GM21576 (cell line): ENCODE data around the gene DUOXA2.
A peak's percentile ranks its signal among the peaks of the same experiment; 100 is the strongest.

Source experiments
- ATAC-seq: cut with Tn5 transposase; IDR thresholded peaks from one replicate; pipeline ENCODE4 v1.9.1; 2021; ENCODE audit warnings: mild to moderate bottlenecking, moderate library complexity; ENCODE audit not compliant: unreplicated experiment

Gene DUOXA2

DNA sequence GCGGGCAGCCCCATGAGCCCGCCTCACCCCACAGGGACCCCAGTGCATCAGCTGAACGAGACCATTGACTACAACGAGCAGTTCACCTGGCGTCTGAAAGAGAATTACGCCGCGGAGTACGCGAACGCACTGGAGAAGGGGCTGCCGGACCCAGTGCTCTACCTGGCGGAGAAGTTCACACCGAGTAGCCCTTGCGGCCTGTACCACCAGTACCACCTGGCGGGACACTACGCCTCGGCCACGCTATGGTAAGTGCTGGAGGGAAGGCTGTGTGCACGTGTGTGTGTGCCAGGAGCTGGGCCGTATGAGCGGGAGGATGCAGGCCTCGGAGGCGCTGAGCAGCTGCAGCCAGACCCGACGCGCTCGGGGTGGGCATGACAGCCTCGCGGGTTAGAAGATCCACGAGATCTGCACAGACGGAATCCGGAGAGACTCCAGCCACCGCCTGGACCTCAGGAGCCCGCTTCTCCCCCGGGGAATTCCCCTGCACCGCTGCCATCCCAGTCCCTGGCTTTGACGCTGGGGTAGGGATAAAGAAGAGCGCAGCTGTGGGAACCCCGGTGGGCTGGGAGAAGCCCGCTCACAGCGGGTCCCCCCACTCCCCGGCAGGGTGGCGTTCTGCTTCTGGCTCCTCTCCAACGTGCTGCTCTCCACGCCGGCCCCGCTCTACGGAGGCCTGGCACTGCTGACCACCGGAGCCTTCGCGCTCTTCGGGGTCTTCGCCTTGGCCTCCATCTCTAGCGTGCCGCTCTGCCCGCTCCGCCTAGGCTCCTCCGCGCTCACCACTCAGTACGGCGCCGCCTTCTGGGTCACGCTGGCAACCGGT is 2.6 kb downstream of the DUOXA2 start:
- ATAC-seq: no peak

DNA sequence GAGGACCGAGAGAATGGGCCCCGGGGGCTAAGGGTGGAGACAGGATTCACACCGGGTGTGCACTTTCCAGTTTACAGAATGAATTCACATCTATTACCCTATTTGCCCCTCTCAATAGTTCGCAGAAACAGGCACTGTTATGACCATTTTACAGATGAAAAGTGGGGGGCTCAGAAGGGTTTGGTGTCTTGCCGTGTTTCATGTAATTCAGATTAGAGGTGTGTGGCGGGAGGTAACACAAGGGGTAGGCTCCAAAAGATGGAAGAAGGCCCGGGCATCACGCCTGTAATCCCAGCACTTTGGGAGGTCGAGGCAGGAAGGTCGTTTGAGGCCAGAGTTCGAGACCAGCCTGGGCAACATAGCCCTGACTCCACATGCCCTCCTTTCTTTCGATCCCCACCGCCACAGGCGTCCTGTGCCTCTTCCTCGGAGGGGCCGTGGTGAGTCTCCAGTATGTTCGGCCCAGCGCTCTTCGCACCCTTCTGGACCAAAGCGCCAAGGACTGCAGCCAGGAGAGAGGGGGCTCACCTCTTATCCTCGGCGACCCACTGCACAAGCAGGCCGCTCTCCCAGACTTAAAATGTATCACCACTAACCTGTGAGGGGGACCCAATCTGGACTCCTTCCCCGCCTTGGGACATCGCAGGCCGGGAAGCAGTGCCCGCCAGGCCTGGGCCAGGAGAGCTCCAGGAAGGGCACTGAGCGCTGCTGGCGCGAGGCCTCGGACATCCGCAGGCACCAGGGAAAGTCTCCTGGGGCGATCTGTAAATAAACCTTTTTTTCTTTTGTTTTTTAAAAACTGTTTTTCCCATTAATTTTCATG is 3.4 kb downstream of the DUOXA2 start:
- ATAC-seq: peak; percentile 9

DNA sequence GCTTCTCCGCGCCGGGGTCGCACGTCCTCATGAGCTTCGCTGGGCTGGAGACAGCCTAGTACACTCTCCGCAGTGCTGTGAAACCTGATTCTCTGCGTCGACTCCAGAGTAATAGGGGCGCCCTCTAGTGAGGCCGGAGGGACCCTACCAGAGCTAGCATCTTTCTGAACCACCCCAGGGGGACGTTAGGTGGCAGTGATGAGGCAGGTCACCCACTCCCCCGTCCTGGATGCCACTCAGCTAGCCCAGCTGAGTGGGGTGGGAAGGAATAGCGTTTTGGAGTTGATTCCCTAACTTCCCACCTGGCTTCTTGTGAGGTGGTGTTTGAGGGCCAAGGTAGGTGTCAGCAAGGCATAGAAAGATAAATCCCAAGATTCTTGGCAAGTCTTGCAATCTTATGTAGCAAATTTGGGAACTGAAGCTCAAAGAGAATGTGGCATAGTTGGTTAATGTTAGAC is 4.0 kb downstream of the DUOXA2 start:
- ATAC-seq: peak; percentile 93

DNA sequence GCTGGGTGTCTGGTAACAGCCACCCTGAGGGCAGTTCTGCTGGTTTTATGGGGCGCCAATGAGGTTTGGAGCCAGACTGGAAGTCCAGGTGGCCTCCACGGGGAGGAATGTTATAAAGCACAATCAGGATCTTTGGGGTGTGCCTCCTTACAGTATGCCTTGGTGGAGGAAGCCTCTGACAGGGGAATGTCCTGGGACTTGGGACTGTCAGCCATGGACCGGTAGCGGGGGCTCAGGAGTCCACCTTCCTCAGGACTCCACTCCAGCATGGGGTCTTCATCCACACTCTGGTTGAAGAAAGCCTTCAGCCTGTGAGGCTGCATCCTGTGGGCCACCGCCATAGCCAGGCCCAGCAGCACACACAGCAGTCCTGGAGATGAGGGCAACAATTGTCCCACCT is 4.9 kb downstream of the DUOXA2 start:
- ATAC-seq: no peak

DNA sequence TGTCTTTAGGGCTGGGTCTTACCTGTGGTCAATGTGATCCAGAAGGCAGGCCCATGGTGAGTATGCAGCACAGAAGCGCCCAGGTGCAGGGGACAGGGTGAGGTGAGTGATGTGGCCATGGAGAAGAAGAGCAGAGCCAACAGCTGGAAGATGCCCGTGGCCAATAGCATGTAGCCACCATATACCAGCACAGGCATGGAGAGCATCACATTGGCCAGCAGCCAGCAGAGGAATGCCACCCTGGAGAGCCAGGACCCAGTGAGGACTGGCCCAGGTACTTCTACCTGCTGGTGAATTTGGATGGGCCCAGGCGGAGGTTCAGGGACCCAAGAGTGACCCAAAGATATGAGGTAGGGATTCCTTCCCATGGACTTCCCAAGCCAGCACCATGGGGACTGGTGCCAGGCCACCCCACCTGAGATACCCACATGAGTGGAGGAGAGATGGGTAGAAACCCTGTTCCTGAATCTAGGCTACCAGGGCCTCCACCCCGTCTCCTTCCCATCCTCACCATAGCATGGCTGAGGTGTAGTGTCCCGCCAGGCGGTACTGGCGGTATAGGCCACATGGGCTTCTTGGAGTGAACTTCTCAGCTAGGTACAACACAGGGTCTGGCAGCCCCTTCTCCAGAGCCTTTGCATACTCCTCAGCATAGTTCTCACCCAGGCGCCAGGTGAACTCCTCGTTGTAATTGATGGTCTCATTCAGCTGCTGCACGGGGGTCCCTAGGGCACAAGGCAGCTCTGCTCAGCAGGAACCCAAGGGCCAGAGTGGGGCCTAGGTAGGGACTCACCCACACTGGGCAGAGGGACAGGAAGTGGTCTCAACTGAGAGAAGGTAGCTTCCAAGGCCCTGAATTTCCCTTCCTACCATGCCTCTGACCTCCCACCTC is 6.2 kb downstream of the DUOXA2 start:
- no peak for ATAC-seq

DNA sequence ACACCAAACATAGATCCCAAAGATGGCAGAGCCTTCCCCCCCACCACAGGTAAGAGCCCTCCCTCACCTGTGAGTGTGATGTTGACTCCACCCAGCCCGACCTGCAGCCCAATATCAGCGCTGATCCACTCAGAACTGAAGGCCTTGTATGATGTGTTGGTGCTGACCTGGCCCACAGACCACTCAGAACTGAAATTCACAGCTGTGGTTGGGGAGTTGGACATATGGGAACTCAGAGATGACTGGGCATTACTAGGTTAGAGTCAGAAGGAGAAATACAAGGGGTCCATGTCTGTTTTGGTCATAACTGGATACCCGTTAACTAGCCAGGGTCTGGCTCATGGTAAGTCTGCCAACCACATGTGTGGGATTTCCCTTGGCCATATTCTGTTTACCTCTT is 6.9 kb downstream of the DUOXA2 start:
- ATAC-seq: no peak

DNA sequence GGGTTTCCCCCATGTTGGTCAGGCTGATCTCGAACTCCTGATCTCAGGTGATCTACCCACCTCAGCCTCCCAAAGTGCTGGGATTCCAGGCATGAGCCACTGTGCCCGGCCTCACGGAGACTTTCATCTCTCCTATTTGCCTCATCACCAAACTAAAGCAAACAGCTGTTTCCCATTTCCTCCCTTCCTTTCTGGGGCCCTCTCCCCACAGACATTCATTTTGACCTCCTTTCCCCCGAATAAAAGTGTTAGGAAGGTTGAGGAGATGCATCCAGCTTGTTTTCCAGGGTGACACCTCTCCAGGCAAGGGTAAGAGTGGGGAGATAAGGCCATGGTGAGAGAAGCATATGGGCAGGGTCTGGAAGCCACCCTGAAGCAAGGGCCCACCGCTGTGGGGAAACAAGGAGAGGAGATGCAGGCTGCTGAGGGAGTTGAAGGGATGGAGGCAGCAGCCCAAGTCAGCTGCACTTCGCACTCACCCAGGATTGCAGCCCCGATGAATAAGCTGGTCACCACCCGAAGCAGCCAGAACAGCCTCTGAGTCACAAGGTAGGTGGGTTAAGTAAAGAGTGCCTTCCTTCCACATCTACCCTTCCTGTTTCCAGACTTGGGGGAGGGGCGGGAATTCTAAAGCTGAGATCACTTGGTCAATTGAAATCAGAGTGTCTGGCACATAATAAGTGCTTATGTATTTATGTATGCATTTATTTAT is 7.7 kb downstream of the DUOXA2 start:
- no peak for ATAC-seq

DNA sequence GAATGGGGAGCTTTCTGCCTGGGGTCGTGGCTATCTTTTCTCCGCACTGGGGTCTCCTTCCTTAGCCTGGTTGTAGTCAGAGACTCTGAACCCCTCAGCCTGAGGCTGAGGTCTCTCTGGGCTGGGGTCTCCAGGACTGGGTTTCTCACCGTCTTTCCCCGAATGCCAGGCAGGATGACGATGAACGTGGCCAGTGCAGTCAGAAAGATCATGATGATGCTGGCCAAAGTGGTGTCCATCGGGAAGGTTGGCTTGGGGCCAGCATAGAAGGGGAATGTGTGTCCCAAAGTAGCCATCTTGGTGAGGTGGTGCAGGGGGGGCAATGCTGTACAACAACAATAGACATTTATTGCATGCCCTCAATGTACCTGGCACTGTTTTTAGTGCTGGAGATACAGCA is 8.6 kb downstream of the DUOXA2 start:
- ATAC-seq: no peak

DNA sequence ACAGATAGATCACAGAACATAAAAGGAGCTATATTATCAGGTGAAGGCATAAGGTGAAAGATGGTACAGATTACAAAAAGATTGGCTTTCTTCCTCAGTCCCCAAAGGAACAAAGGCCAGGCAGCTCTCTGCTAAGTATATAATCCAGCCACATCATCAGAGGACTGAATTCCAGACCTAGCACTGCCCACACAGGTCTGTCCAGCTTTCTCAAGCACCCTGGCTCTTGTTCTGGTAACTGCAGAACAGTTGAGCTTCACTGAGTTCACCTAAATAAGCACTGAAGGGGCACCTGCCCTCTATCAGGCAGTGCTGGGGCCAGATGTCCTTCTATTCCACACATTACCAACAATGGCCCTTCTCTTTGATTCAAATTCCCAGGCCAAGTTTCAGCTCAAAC is 9.3 kb downstream of the DUOXA2 start:
- ATAC-seq: no peak

DNA sequence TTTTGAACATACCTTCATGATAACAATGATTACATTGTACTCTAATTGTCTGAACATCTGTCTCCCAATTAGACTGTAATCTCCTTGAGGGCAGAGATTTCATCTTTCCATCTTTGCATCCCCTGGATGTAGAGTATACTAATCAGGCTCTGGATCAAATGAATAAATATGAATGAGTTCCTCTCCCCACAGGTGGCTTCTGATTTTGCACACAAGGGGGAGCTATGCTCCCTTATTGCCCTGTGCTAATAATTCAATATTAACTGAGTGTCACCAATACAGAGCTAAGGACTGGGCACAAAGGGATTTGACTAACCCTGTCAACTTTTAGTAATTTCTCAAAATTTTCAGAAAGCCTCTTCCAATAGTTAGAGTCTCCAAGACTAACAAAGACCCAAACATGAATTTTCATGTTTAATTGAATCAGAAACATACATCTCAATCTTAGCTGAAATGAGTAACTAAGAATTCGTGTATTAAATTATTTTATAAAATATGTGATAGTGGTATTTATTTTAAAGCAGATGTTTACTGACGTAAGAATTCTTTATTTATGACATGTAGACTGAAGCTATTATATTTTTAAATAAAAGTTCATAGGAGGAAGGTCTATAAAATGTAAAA is 12.5 kb downstream of the DUOXA2 start:
- no peak for ATAC-seq

DNA sequence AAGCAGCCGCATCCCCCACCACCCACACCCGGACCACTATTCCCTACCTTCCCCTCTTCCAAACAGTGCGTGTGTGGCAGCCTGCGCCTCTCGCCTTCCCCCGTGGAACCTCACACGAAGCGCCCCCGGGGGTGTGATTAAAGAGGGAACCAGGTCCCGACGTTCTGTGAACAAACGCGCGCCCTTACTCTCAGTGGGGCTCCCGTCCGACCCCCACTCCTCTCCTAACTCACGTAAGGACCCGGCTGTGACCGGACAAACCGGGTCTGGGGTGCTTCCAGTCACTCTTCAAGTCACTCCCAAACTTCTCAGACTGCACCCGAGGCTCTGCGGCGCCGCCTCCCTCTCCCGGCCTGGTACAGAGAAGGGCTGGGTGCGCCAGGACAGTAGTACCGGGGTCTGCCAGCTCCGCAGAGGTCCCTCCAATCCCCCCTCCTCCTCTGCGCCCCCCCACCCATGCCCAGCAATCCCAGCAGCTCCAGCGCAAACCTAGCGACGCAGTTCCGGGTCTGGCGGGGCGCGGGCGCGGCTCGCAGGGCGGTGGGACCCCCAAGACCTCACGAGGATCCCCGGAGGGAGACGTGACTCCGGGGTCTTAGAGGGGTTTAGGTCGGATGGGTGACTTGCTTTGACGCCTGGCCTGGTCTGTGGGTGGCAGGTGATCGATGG is 15.0 kb downstream of the DUOXA2 start:
- ATAC-seq: no peak

DNA sequence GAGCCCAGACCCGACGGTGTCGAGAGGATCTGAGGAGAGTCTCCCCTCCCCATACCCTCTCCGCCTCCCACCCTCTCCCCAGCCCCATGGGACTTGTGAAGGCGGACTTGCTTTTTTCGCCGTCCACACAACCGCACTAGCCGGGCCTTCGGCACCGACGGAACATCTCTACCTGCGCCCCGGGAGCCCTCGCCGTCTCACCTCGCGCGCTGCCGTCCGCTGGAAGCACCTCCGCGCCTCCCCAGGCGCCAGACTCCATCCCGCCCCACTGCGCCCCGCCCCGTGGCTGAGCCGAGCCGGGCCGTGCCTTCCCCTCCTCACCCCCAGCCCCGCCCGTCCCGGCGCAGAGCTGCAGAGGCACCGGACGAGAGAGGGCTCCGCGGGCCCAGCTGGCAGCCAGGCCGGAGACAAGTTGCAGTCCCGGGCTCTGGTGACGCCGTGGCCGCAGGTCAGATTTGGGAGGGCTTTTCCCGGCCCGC is 15.6 kb downstream of the DUOXA2 start, which contains the start of the genes DUOX1 and DUOXA1:
DUOX1 (plus strand) TSS at position 344 of the 479 bp plus-strand sequence. CDS start 1,973 bp downstream, outside the sequence.
DUOXA1 (minus strand) TSS at position 229 of the 479 bp plus-strand sequence. CDS start 6,865 bp downstream, outside the sequence.
- ATAC-seq: no peak

DNA sequence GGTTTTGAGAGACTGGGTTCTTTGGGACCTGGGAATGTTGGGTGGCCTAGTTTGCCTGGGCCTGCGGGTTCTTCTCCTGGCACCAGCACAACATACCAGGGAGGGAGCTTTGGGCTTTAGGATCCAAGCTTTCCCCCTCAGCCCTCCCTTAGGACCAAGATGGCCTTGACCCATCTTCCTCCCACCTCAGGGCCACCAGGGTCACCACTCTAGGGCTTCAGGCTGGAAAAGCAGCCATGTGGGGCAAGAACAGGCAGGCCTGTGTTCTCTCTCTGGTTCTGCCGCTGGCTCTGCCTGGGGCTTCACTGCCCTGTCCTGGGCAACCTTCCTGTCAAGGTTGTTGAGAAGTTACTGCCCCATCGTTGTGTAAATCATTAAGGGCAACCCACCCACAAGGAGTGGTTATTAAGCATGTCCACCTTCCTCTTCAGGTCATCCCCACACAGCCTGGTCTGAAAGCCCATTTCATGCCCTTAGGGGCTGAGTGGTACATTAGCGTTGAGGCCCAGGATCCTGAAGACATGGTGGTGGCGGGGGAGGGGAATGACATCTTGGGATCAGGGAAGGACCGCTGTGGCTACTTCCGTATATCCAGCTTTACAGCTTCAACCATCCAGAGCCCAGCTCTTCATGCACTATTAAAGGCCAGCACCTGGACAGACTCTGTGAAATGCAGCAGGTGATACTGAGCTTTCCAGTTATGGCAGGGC is 16.3 kb downstream of the DUOXA2 start:
- no peak for ATAC-seq

DNA sequence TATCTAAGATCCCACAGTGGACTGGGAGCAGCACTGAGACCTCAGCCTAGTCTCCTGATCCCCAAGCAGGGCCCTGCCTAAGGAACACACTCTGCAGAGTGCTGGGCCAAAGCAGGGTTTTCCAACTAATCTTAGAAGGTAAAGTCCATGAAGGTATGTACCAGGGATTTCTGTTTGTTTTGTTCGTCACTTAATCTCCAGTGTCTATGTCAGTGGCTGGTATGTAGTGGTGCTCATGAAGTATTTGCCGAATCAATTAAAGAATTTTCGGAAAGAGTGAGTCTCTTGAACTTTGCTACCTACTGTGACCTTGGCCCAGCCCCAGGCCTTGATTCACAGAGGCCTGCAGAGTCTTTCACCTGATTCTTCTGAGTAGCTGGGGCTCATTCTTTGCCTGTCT is 17.4 kb downstream of the DUOXA2 start:
- ATAC-seq: no peak

DNA sequence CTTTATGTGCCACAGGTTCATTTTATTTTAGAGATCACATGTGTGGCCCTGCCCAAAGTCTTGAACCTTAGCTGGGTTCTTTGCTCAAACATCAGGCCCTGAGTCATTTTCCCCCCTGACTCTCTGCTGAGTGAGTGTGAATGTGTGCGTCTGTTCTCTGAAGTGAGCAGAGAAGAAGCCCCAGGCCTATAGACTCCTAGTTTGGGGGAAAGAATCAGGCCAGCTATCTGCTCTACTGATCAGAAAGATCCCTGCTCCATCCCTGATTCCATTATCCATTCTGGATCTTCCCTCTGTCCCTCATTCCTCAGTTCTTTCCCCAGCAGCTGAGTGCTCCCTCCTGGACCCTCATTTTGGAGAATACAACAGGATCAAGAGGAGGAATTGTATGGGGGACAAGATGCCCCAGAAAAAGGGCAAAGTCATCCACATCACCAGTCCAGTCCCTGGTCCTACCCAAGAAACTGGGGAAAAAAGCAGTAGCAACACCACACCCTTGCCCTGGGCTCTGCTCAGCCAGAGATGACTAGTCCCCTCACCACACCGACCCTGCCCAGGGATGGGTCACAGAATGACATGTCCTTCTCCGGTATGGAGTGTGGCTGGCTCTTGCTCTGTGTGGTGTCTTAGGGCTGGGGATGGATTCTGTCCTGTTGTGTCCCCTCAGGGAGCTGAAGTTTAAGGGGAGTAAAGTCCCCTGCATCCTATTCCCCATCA is 18.9 kb downstream of the DUOXA2 start:
- no peak for ATAC-seq

DNA sequence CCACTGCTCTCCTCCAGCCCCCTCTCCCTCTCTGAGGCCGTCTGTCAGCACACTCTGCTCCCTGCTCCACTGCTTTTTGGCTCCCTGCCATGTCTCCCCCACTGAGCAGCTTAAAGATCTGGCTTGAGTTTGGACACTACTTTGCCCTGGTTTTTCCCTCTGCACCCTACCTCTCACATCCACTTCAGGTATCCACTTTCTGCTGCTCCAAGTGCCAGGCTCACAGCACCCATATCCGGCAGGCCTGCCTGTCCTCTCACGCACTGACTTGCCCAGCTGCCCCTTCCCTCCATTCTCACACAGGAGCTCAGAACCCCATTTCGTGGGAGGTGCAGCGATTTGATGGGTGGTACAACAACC is 19.4 kb downstream of the DUOXA2 start:
- ATAC-seq: no peak

DNA sequence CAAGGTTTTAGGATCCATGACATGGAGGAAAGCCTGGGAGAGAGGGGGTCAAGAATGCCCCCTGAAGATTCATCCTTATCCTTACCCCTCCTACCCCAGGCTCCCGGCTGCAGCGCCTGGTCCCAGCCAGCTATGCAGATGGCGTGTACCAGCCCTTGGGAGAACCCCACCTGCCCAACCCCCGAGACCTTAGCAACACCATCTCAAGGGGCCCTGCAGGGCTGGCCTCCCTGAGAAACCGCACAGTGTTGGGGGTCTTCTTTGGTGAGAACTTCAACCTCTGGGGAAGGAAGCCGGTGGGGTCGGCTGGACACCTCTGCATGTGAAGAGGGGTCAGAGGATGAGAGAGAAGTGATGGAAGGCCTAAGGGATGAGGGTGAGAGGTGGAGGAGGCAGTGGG is 19.9 kb downstream of the DUOXA2 start:
- no peak for ATAC-seq
